ENCODE measurements around the gene RAD54L.
A peak's percentile ranks its signal among the peaks of the same experiment; 100 is the strongest.
"Not testable (repeated sequence)": the region's sequence is repeated elsewhere in the genome, so short reads cannot be mapped to it uniquely, and the experiment has no call there.

Gene RAD54L

GRCh38 chr1:46247436-46248121 is at the start of gene RAD54L:
RAD54L (plus strand) TSS chr1:46247763; CDS start chr1:46248406, 643 bp downstream.
- DNase-seq: peak; percentile 99

- peak; percentile 58 for DNase-seq
Measured at GRCh38 chr1:46197964-46198811, 49.4 kb upstream of the RAD54L start, which contains the start of gene POMGNT1. POMGNT1 (minus strand) TSS chr1:46198434; CDS start chr1:46197821, 613 bp downstream.

GRCh38 chr1:46199233-46199749 is 48.3 kb upstream of the RAD54L start:
- DNase-seq: no peak

DNA sequence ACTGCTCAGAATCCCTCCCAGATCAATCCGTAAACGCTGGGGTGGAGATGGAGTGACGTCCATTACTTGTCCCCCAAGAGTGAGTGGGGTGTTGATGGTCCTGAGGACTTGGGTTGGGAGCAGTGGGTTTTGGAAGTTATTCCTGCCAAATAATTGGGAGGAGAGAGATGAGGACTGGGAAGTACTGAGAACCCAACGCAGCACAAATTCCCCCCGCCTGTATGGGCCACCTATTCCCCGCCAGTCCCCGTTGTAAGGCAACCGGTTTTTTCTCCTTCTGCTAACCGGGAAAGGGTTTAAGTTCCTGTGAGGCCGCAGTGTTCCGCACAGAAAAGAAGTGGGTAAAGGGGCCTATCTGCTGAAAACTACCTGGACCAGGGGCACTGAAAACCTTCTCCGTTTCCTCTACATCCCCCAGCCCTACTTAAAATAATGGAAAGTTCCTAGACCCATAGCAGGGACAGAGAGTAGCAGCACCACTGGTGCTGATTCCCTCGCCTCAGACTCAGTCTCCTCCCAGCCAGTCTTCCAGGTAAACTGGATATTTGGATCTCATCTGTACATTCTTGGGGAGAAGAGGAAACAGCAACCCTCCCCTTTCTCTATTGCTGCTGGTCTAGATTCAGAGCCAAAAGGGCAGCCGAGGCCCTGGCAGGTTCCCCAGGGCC is 43.7 kb upstream of the RAD54L start:
- DNase-seq: no peak

- DNase-seq: no peak
Measured at GRCh38 chr1:46204406-46204742, 43.2 kb upstream of the RAD54L start.

DNA sequence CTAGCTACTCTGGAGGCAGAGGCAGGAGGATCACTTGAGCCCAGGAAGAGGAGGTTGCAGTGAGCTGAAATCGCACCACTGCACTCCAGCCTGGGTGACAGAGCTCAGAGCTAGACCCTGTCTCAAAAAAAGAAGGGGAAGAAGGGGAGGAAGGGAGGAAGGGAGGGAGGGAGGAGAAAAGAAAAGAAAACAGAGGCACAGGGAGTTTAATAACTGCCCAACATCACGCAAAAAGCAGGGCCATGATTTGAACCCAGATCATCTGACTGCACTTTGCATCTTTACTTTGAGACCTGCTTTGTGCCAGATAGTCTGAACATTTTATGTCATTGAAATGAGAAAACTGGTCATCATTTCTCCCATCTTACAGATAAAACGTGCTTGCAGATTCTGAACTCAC is 42.4 kb upstream of the RAD54L start:
- DNase-seq: no peak

- DNase-seq: no peak
Measured at GRCh38 chr1:46205791-46206190, 41.8 kb upstream of the RAD54L start.

- no peak for DNase-seq
Measured at GRCh38 chr1:46206399-46206798, 41.2 kb upstream of the RAD54L start.

DNA sequence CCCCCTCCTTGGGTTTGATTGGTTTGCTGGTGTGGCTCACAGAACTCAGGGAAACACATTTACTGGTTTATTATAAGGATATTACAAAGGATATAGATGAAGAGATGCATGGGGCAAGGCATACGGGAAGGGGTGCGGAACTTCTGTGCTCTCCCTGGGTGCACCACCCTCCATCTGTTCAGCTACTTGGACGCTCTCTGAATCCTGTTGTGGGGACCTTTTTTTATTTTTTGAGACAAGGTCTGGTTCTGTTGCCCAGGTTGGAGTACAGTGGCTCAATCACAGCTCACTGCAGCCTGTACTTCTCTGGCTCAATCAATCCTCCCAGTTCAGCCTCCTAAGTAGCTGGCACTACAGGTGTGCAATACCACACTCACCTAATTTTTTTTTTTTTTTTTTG is 37.0 kb upstream of the RAD54L start:
- DNase-seq: no peak

DNA sequence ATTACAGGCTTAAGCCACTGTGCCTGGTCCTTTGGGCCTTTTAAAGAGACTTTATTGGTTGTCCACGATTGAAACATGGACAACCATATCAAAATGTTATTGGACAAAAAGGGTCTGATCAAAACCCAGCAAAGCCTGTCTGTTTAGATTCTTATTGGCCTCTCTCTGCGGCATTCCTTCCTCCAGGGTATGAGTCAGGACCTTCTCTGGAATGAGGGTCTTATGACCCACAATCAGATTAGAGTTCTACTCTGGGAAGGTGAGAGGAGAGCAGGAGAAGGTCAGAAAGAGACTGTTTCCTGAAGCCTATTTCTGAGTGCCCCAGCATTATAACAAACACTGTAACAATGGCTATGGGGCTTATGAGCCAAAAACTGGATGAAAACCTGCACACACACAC is 36.5 kb upstream of the RAD54L start:
- DNase-seq: no peak

DNA sequence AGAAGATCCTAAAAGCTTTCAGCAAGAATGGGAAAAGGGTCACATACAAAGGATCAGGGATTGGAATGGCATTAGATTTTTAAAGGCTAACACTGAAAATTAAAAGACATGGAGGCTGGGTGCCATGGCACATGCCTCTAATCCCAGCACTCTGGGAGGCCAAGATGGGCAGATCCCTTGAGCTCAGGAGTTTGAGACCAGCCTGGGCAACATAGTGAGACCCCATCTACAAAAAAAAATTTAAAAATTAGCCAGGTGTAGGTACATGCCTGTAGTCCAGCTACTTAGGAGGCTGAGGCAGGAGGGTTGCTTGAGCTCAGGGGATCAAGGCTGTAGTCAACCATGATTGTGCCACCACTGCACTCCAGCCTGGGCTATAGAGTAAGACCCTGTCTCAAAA is 32.1 kb upstream of the RAD54L start:
- DNase-seq: no peak

- peak; percentile 33 for DNase-seq
Measured at GRCh38 chr1:46218443-46218842, 29.1 kb upstream of the RAD54L start.

GRCh38 chr1:46219551-46220520 is 27.7 kb upstream of the RAD54L start:
- no peak for DNase-seq

- no peak for DNase-seq
Measured at GRCh38 chr1:46220808-46221207, 26.8 kb upstream of the RAD54L start.

DNA sequence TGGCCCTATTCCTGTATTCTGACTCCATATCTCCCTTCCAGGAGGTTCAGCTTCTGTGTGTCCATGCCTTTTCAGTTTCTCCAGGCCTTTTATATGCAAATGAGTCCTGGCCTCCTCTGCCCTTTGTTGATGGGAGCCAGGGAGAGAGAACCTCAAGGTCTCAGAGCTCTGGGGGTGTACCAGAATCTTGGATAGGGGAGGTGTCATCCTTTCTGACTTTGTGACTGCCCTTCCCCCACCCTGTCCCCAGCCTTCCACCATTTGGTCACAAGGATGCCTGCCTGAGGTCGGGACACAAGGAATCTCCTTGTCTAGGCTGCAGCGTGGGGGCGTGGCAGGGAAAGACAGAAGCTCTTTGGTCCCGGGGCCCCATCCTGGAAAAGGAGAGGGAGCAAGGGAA is 25.8 kb upstream of the RAD54L start:
- no peak for DNase-seq

- not testable (repeated sequence) for DNase-seq
Measured at GRCh38 chr1:46223055-46223454, 24.5 kb upstream of the RAD54L start.

DNA sequence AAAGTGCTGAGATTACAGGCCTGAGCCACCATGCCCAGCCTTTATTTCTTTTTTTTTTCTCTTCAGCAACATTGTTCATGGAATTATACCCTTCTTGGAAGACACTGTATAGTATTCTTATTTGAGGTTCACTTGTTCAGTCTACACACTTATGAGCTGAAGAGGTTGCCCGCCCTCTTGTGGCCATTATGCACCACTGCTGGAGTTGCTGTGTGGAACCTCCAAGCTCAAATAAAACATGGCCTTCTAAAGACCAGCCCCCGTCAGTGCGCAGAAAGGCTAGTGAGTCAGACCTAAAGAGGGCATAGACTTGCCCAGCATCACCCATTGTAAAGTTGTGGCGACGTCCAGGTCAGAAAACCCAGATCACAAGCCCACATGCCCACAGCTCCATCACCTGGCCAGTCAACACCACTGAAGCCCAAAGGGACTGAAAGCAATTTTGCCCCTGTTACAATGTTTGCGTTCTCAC is 24.1 kb upstream of the RAD54L start:
- peak; percentile 72 for DNase-seq

DNA sequence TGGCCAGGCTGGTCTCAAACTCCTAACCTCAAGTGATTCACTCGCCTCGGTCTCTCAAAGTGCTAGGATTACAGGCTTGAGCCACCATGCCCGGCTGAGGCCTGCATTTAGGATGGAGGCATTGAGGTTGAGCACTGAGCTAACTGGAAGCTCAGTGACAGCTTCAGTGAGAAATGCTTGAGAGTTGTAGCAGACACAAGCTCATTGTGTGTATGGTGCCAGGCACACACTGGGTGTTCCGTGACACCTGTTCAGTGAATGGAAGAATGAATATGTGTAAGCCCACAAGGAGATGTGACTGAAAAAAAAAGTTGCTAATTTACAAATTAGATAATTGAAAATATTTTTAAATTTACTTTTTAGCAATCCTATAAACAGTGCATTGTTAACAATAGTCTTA is 22.6 kb upstream of the RAD54L start:
- no peak for DNase-seq

GRCh38 chr1:46231231-46231630 is 16.3 kb upstream of the RAD54L start:
- not testable (repeated sequence) for DNase-seq

DNA sequence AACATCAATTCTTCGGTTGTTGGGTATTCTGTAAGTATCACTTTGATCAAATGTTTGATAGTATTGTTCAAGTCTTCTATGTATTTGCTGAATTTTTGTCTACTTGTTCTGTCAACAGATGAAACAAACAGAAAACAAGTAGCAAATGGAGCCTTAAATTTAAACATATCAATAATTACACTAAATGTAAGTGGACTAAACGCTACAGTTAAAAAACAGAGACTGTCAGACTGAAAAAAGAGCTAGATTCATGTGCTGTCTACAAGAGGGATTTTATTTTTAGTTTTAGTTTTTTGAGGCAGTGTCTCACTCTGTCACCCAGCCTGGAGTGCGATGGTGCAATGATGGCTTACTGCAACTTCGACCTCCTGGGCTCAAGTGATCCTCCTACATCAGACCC is 10.7 kb upstream of the RAD54L start:
- no peak for DNase-seq

- DNase-seq: not testable (repeated sequence)
Measured at GRCh38 chr1:46238865-46239264, 8.7 kb upstream of the RAD54L start.

- not testable (repeated sequence) for DNase-seq
Measured at GRCh38 chr1:46241733-46242132, 5.8 kb upstream of the RAD54L start.

All from NCI-H2227 treated with DMSO at 0.1 percent for 48 hours (cell line).